ENCODE measurements around the gene SEC11A.
"Not testable (repeated sequence)": the region's sequence is repeated elsewhere in the genome, so short reads cannot be mapped to it uniquely, and the experiment has no call there.

The SEC11A gene

GRCh38 chr15:84760219-84760618 lies 44.3 kb upstream of the SEC11A start:
- TF ChIP-seq CTCF (IDR thresholded peaks at IDR 0.05) = no peak
- H3K4me3 ChIP-seq = no peak overlapping the region
- DNase-seq (ENCODE audit: low spot score) = no peak
- no peak overlapping the region for H3K27ac ChIP-seq

GRCh38 chr15:84759018-84759417 lies 43.1 kb upstream of the SEC11A start:
- no peak for DNase-seq (ENCODE audit: low spot score)
- Histone ChIP-seq H3K27ac (no peak overlapping the region), H3K4me3 (no peak overlapping the region)
- no peak for TF ChIP-seq CTCF (IDR thresholded peaks at IDR 0.05)

- Histone ChIP-seq H3K4me3 (no peak overlapping the region), H3K27ac (no peak overlapping the region)
- DNase-seq (ENCODE audit: low spot score) = no peak
- TF ChIP-seq CTCF (IDR thresholded peaks at IDR 0.05) = no peak
Observed at GRCh38 chr15:84755736-84756527, 40.0 kb upstream of the SEC11A start.

GRCh38 chr15:84754889-84755288 lies 39.0 kb upstream of the SEC11A start:
- not testable (repeated sequence) for DNase-seq (ENCODE audit: low spot score); H3K27ac ChIP-seq; H3K4me3 ChIP-seq

- Histone ChIP-seq H3K4me3 (peak overlapping the region; percentile 36), H3K27ac (peak overlapping the region; percentile 56 to 71)
- no peak for DNase-seq (ENCODE audit: low spot score)
- no peak for TF ChIP-seq CTCF (IDR thresholded peaks at IDR 0.05)
Observed at GRCh38 chr15:84752700-84753099, 36.8 kb upstream of the SEC11A start.

- no peak for TF ChIP-seq CTCF (IDR thresholded peaks at IDR 0.05)
- Histone ChIP-seq H3K27ac (peak overlapping the region; percentile 56 to 71), H3K4me3 (peak overlapping the region; percentile 36)
- DNase-seq (ENCODE audit: low spot score) = no peak
Observed at GRCh38 chr15:84752195-84752594, 36.3 kb upstream of the SEC11A start.

- not testable (repeated sequence) for H3K27ac ChIP-seq; H3K4me3 ChIP-seq; DNase-seq (ENCODE audit: low spot score)
Observed at GRCh38 chr15:84751721-84752120, 35.8 kb upstream of the SEC11A start.

- no peak for TF ChIP-seq CTCF (IDR thresholded peaks at IDR 0.05)
- Histone ChIP-seq H3K4me3 (peak overlapping the region; percentile 24), H3K27ac (peak overlapping the region in 1 of 2 donors; percentile 46)
- no peak for DNase-seq (ENCODE audit: low spot score)
Observed at GRCh38 chr15:84750583-84751092, 34.7 kb upstream of the SEC11A start.
